Hypothalamus (tissue), 51 donors: ENCODE measurements around the gene COL27A1.
A peak's percentile ranks its signal among the peaks of the same experiment; 100 is the strongest.

ENCODE experiments used
- DNase-seq, 51 donors: peaks; one replicate each; lab custom pipeline; 2025; lab: John Stamatoyannopoulos, UW

The COL27A1 gene

GRCh38 chr9:114200721-114201300 is 45.5 kb downstream of the COL27A1 start:
- DNase-seq: no peak

- no peak for DNase-seq
Observed at GRCh38 chr9:114202396-114202795, 47.1 kb downstream of the COL27A1 start.

- DNase-seq: no peak
Observed at GRCh38 chr9:114202849-114203248, 47.5 kb downstream of the COL27A1 start.

- DNase-seq: peak in 1 of 51 donors; percentile 31
Observed at GRCh38 chr9:114203410-114204140, 48.2 kb downstream of the COL27A1 start.

GRCh38 chr9:114204265-114204664 is 48.9 kb downstream of the COL27A1 start:
- no peak for DNase-seq

GRCh38 chr9:114205171-114206015 is 50.1 kb downstream of the COL27A1 start:
- DNase-seq: peak in 44 of 51 donors; percentile 13 to 80 (median 52)

GRCh38 chr9:114206221-114206789 is 51.0 kb downstream of the COL27A1 start:
- DNase-seq: peak in 1 of 51 donors; percentile 17

- DNase-seq: peak in 5 of 51 donors; percentile 5 to 22 (median 8)
Observed at GRCh38 chr9:114207034-114207810, 51.9 kb downstream of the COL27A1 start.

- no peak for DNase-seq
Observed at GRCh38 chr9:114207845-114208244, 52.5 kb downstream of the COL27A1 start.

- DNase-seq: no peak
Observed at GRCh38 chr9:114209151-114209550, 53.8 kb downstream of the COL27A1 start.

- no peak for DNase-seq
Observed at GRCh38 chr9:114210136-114210535, 54.8 kb downstream of the COL27A1 start.

- DNase-seq: no peak
Observed at GRCh38 chr9:114210691-114211276, 55.4 kb downstream of the COL27A1 start.

GRCh38 chr9:114212826-114213225 is 57.5 kb downstream of the COL27A1 start:
- DNase-seq: no peak

GRCh38 chr9:114213566-114213965 is 58.2 kb downstream of the COL27A1 start:
- DNase-seq: no peak

- DNase-seq: peak in 1 of 51 donors; percentile 13
Observed at GRCh38 chr9:114214181-114214580, 58.8 kb downstream of the COL27A1 start.

GRCh38 chr9:114214686-114215414 is 59.5 kb downstream of the COL27A1 start:
- no peak for DNase-seq

GRCh38 chr9:114216081-114216480 is 60.7 kb downstream of the COL27A1 start:
- peak in 38 of 51 donors; percentile 7 to 72 (median 40) for DNase-seq

- DNase-seq: no peak
Observed at GRCh38 chr9:114216976-114217375, 61.6 kb downstream of the COL27A1 start.
